Lung microvascular endothelial cell (primary cell): Measurements from ENCODE around the gene TRMT112. TPM values are rescaled to one million over a fixed set of nuclear protein-coding genes. Genes with fewer than 3 reads are reported as not detected.
"Not testable (repeated sequence)": the region's sequence is repeated elsewhere in the genome, so short reads cannot be mapped to it uniquely, and the experiment has no call there.

Experiments used
- DNase-seq, 2 donors: peaks; one replicate each; pipeline versions ENCODE4 v3.0.0 to v3.0.0-alpha.2; 2010; ENCODE audit warnings: low read depth in 2 of 2
- total RNA-seq: library from RNA; depleted of rRNA; stranded (reverse); fragments of >200 nt; gene quantifications from 2 replicates; pipeline ENCODE4 v1.2.1, GENCODE V29; 2014

The TRMT112 gene
- total RNA-seq, 1 donor from 2014 or later, result 190 TPM

DNA sequence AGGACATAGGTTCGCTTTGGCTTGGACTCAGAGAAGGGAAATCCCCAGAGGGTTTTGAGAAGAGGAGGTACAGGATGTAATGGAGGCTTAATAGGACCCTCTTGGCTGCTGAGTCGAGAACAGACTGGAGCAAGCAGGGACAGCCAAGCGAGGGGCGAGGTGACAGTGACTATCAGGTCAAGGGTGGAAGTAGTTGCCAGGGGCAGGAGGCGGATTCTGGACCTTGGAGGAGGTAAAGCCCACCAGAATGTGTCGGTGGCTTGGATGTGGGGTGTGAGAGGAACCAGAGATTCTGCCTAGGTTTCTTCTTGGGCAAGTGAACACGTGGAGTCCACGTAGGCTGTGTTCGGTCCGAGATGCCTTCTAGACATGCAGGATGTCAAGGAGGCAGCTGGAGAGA is 4.4 kb downstream of the TRMT112 start:
- no peak for DNase-seq

GRCh38 chr11:64307795-64308194 is 9.6 kb downstream of the TRMT112 start:
- DNase-seq, result not testable (repeated sequence)

GRCh38 chr11:64306876-64307622 is 10.3 kb downstream of the TRMT112 start:
- DNase-seq, result no peak

- no peak for DNase-seq
Measured at GRCh38 chr11:64306563-64306875, 10.8 kb downstream of the TRMT112 start.

GRCh38 chr11:64305691-64306562 is 11.4 kb downstream of the TRMT112 start:
- DNase-seq, result peak; percentile 33 to 41

DNA sequence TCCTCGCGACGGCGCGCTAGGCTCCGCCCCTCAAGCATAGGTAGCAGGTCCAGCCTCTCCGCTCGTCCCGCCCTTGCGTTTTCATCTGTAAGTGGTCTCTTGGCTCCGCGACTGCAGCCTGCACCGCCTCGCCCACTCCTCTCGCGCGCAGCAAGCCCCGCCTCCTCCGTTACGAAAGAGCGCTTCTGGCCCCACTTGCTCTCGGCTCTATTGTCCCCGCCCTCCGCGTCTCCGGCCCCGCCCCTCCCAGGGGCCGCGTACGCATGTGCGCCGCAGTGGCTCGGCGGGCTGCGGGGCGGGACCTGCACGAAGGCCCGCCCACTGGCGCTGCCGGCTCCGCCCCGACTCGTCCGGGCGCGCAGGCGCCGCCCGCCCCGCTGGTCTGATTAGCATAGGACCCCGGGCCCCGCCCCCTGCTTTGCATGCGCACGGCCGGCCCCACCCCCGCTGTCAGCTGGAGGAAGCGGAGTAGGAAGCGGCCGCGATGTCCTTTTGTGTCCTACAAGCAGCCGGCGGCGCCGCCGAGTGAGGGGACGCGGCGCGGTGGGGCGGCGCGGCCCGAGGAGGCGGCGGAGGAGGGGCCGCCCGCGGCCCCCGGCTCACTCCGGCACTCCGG is 12.2 kb downstream of the TRMT112 start, which contains the start of gene ESRRA:
TSS of gene ESRRA (plus strand) at position 450 of the 616 bp plus-strand sequence. CDS start 1,656 bp downstream, outside the sequence.
- DNase-seq, result peak; percentile 98 to 99

DNA sequence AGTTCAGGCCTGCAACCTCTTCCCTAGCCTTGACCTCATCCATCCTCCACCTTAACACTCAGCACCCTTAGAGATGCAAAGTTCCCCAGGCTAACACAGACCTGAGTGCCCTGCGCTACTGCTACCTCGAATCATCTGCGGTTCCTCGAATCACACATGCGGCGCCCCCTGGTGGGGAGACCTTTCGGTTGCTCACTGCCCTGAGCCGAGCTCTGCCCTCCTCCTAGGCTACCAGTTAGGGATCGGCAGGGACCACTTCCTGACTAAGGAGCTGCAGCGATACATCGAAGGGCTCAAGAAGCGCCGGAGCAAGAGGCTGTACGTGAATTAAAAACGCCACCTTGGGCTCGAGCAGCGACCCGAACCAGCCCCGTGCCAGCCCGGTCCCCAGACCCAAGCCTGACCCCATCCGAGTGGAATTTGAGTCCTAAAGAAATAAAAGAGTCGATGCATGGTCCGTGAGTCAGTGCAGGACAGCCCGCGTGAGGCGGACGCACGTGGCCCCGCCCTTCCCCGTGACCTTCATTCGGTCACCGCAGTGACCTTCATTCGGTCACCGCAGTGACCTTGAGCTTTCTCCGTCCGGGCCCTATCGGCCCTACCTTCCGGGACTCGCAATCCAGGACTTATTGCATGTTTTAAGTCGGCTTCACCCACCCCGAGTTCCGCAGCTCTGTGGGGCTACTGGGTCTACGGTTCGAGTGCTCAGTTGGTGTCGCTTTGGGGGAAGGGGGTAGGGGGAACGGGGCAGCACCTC is 12.9 kb downstream of the TRMT112 start:
- peak; percentile 88 to 90 for DNase-seq

DNA sequence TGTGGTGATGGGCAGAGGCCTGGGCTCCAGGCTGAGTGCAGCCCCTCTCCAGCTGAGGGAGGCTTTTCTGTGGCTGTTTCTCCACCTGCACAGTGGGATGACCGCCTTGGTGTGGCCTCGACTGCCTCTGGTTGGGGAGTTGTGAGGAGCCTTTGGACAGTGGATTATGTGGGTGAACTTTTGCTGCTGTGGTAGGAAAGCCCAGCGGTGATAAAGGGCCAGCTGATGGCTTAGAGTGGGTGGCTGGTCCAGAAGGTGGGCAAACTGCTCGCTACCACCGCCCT is 13.4 kb downstream of the TRMT112 start:
- no peak for DNase-seq

DNA sequence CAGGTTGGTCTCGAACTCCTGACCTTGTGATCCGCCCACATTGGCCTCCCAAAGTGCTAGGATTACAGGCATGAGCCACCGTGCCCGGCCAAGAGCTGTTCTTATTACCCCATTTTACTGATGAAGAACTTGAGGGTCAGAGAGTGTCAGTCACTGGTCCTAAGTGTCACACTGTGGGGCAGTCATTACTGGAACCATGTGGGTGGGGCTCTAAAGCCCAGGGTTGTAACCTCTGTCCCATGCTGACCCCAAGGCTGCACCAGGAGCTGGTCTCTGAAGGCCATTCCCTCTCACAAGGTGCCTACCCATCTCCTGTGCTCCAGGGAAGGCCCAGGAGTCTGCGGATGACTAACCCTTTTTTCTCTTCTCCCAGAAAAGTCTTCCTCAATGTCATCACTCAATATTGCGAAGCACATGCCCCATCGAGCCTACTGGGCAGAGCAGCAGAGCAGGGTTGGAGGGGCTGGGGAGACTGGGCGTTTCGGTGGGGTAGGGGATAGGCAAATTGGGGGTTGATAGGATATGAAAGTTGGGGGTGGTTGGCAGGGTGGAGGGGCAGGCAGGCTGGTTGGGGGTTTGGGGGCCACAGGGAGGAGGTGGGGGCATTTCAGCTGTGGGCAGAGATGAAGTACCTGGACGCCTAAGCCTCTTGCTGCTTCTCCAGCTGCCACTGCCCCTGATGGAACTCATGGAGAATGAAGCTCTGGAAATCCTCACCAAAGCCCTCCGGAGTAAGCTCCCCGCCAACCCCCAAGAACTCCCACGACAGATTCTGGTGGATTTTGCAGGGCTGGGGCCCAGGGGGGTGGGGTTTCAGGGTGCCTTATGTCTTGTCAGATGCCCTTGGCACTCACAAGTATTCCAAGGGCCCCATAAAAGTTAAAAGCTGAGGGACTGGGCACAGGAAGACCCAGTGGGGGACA is 14.0 kb downstream of the TRMT112 start:
- DNase-seq, result no peak

DNA sequence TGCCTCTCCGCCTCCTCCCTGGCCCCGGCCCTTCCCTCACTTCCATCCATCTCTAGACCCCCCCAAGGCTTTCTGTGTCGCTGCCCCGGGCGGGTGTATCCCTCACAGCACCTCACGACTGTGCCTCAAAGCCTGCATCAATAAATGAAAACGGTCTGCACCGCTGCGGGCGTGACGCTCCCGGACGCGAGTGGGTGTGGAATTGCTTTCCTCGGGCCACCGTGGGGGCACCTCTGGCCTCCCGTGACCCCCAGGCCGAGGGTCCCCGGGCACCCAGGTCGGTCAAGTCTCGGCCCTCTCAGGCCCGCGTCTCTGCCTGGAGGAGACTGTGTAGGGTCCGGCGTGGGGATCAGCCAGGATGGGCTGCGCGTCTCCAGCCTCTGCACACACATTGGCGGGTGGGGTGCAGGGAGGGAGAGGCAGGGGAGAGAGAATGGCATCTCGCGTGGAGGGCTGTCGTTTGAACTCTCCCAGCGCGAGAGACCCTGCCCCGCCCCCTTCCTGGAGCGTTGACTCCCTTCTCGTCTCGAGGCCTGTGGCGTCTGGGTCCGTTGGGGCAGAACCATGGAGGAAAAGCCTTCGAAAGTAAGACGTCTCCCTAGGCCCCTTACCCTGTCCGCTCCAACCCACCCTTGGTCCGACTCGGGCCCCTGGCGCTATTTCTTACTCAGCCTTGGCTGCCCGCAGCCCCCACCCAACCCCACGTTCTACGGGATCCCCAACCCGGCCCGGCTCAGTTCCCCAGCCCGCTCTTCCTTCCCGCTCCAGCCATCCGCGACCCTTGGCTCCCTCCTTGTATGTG is 17.3 kb downstream of the TRMT112 start, which contains the start of gene CATSPERZ:
TSS of gene CATSPERZ (plus strand) at position 512 of the 802 bp plus-strand sequence. CDS start at position 565, 53 bp downstream.
- DNase-seq, result no peak

DNA sequence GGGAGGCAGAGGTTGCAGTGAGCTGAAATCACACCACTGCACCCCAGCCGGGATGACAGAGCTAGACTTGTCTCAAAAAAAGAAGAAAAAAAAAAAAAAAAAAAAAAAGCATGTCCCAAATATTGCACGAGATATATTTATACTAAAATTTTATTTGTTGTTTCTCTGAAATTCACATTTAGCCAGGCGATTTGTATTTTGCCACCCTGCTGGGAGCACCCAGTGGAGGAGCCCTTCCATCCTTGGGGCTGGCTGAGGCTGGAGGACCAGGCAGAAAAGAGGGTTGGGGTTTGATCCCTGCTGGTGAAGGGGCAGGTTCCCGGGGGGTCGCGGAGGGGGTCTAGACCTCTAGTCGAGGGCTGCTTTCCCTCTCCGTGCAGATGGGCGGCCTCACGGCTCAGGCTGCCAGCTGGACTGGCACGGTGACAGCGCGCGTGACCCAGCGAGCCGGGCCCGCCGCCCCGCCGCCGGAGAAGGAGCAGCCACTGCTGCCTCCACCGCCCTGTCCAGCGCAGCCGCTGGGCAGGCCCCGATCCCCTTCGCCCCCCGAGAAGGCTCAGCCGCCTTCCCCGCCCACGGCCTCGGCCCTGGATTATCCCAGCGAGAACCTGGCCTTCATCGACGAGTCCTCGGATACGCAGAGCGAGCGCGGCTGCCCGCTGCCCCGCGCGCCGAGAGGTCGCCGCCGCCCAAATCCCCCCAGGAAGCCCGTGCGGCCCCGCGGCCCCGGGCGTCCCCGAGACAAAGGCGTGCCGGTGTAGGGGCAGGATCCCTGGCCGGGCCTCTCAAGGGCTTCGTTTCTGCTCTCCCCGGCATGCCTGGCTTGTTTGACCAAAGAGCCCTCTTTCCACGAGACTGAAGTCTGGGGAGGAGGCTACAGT is 18.2 kb downstream of the TRMT112 start:
- DNase-seq, result peak in 1 of 2 donors; percentile 42

- no peak for DNase-seq
Measured at GRCh38 chr11:64297699-64298358, 19.5 kb downstream of the TRMT112 start.

- DNase-seq, result no peak
Measured at GRCh38 chr11:64296830-64297698, 20.3 kb downstream of the TRMT112 start.

DNA sequence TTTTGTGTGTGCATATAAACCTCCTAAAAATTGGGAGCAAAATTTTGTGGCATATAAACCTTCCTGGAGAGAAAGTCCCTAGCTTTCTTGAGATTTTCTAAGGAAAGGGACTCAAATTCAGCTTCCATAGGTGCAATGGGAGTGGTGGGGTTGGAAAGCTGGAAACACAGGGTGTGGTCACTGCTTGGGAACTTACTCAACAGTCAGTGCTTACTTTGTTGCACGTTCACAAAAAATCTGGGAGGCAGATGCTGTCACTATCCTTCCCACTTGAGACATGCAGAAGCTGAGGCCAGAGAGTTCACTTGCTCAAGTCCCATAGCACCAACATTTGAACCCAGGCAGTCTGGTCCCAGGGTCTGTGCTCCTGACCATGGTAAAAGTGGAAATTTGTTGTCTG is 21.1 kb downstream of the TRMT112 start:
- no peak for DNase-seq

DNA sequence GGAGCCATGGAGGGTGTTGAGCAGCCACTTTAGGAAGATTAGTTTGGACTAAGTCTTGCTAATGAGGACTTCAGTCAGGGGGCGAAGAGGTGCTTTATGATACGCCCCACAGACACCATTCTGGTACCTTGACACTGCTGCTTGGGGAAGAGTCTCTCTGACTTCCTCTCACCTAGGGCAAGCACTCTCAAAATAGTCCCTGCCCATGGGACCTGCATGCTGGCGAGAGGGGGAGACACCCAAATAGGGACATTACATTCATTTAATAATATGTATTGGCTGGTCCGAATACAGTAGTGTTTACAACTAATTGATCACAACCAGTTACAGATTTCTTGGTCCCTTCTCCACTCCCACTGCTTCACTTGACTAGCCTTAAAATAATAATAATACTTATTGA is 21.6 kb downstream of the TRMT112 start:
- DNase-seq, result no peak

- DNase-seq, result no peak
Measured at GRCh38 chr11:64294774-64295173, 22.6 kb downstream of the TRMT112 start.
